Activated CD4-positive, alpha-beta memory T cell treated with anti-CD3 and anti-CD28 coated beads, Interleukin-2, amount 10 ng/mL, durations not matched to agents 7 days and 5 days (primary cell): ENCODE measurements around the gene COMT. TPM values are rescaled to one million over a fixed set of nuclear protein-coding genes. Genes with fewer than 3 reads are reported as not detected.

Experiments
- CTCF ChIA-PET: fragments of 350-600 bp; sonication (Branson Sonifier 250); formaldehyde crosslinking; loops from one replicate; lab custom pipeline; 2021; ENCODE audit warnings: antibody characterized with exemption, inconsistent platforms; lab: Charles Lee
- POLR2A ChIA-PET: fragments of 350-600 bp; sonication (Branson Sonifier 250); formaldehyde crosslinking; loops from one replicate; lab custom pipeline; 2021; ENCODE audit warnings: antibody characterized with exemption; lab: Charles Lee
- DNase-seq: peaks from one replicate; pipeline ENCODE4 v3.0.0-alpha.2; 2020
- H3K27ac Mint-ChIP-seq: one replicate; pipeline ENCODE4 v1.8.0; 2021; ENCODE audit warnings: mild to moderate bottlenecking, mixed read lengths
- H3K27me3 Mint-ChIP-seq: one replicate; pipeline ENCODE4 v1.8.0; 2021; ENCODE audit warnings: mixed read lengths
- H3K36me3 Mint-ChIP-seq: one replicate; pipeline ENCODE4 v1.8.0; 2021; ENCODE audit warnings: low read depth, mixed read lengths
- H3K4me1 Mint-ChIP-seq: one replicate; pipeline ENCODE4 v1.8.0; 2021; ENCODE audit warnings: mixed read lengths
- H3K4me3 Mint-ChIP-seq: one replicate; pipeline ENCODE4 v1.8.0; 2021; ENCODE audit warnings: mild to moderate bottlenecking, mixed read lengths
- H3K9me3 Mint-ChIP-seq: one replicate; pipeline ENCODE4 v1.8.0; 2021; ENCODE audit warnings: mixed read lengths
- total RNA-seq, 2 experiments: library from RNA; stranded (reverse); gene quantifications; one replicate each; pipeline ENCODE4 v1.2.3, GENCODE V29; 2021

COMT gene
- total RNA-seq, 2 experiments from 2014 or later = 78.7 to 79.3 TPM

GRCh38 chr22:19911540-19912270, 29.9 kb upstream of the COMT start:
- Mint-ChIP-seq H3K27ac (no peak overlapping the region), H3K4me1 (peaks cover 2% of the 10 kb centered on the region), H3K36me3 (peaks cover 6% of the 10 kb centered on the region), H3K27me3 (no peaks in the 10 kb centered on the region), H3K4me3 (no peak overlapping the region), H3K9me3 (no peaks in the 10 kb centered on the region)
- ChIA-PET POLR2A (interaction anchor here (2.5 kb wide), 1 partner anchor 181 kb away, joined by 12 read pairs; no protein-coding TSS in a partner anchor), CTCF (interaction anchor here (0.8 to 4.8 kb wide), 2 partner anchors 155 to 181 kb away, joined by 3 to 70 read pairs; no protein-coding TSS in a partner anchor)
- no peak for DNase-seq

GRCh38 chr22:19912271-19912999, 29.1 kb upstream of the COMT start:
- ChIA-PET CTCF (interaction anchor here (4.8 kb wide), 1 partner anchor 182 kb away, joined by 70 read pairs; no protein-coding TSS in a partner anchor), POLR2A (no interaction called here)
- Mint-ChIP-seq H3K9me3 (no peaks in the 10 kb centered on the region), H3K4me3 (no peak overlapping the region), H3K4me1 (peaks cover 2% of the 10 kb centered on the region), H3K27ac (no peak overlapping the region), H3K27me3 (no peaks in the 10 kb centered on the region), H3K36me3 (peaks cover 6% of the 10 kb centered on the region)
- DNase-seq = no peak

GRCh38 chr22:19913337-19913936, 28.1 kb upstream of the COMT start:
- Mint-ChIP-seq H3K27me3 (no peaks in the 10 kb centered on the region), H3K4me1 (peaks cover 2% of the 10 kb centered on the region), H3K27ac (no peak overlapping the region), H3K36me3 (peaks cover 6% of the 10 kb centered on the region), H3K4me3 (no peak overlapping the region), H3K9me3 (no peaks in the 10 kb centered on the region)
- ChIA-PET CTCF (interaction anchor here (0.6 to 4.8 kb wide), 4 partner anchors 8 to 190 kb away, joined by 3 to 70 read pairs (median 4); partner anchors contain the start of gene GP1BB), POLR2A (interaction anchor here (0.6 kb wide), 1 partner anchor 58 kb away, joined by 3 read pairs; no protein-coding TSS in a partner anchor)
- DNase-seq = no peak

GRCh38 chr22:19914201-19914943, 27.2 kb upstream of the COMT start:
- Mint-ChIP-seq H3K4me3 (no peak overlapping the region), H3K9me3 (no peaks in the 10 kb centered on the region), H3K4me1 (peaks cover 2% of the 10 kb centered on the region), H3K27me3 (no peaks in the 10 kb centered on the region), H3K36me3 (peaks cover 6% of the 10 kb centered on the region), H3K27ac (no peak overlapping the region)
- POLR2A ChIA-PET = interaction anchor here (0.6 kb wide), 1 partner anchor 59 kb away, joined by 3 read pairs; no protein-coding TSS in a partner anchor
- CTCF ChIA-PET = interaction anchor here (1.2 to 4.8 kb wide), 4 partner anchors 16 to 191 kb away, joined by 3 to 70 read pairs (median 7); partner anchors contain the start of gene GP1BB
- no peak for DNase-seq

- no peaks in the 10 kb centered on the region for H3K4me1 Mint-ChIP-seq
- no peak for DNase-seq
- POLR2A ChIA-PET = no interaction called here
Observed at GRCh38 chr22:19915287-19915954, 26.2 kb upstream of the COMT start.

GRCh38 chr22:19916006-19916405, 25.6 kb upstream of the COMT start:
- ChIA-PET CTCF (interaction anchor here (2.7 kb wide), 1 partner anchor 185 kb away, joined by 10 read pairs; no protein-coding TSS in a partner anchor), POLR2A (no interaction called here)
- no peaks in the 10 kb centered on the region for H3K9me3 Mint-ChIP-seq
- H3K4me1 Mint-ChIP-seq = no peaks in the 10 kb centered on the region
- no peak overlapping the region for H3K27ac Mint-ChIP-seq
- no peak overlapping the region for H3K4me3 Mint-ChIP-seq
- DNase-seq = no peak
- peaks cover 6% of the 10 kb centered on the region for H3K36me3 Mint-ChIP-seq
- H3K27me3 Mint-ChIP-seq = no peaks in the 10 kb centered on the region

More at GRCh38 chr22:19915287-19915954, 26.2 kb upstream of the COMT start:
- CTCF ChIA-PET = interaction anchor here (2.7 kb wide), 1 partner anchor 184 kb away, joined by 10 read pairs; no protein-coding TSS in a partner anchor
- Mint-ChIP-seq H3K27ac (no peak overlapping the region), H3K9me3 (no peaks in the 10 kb centered on the region), H3K27me3 (no peaks in the 10 kb centered on the region), H3K36me3 (peaks cover 6% of the 10 kb centered on the region), H3K4me3 (no peak overlapping the region)

GRCh38 chr22:19916941-19917340, 24.6 kb upstream of the COMT start:
- ChIA-PET POLR2A (interaction anchor here (1.1 kb wide), 2 partner anchors 25 to 187 kb away, joined by 3 read pairs; partner anchors contain the start of genes COMT and TXNRD2), CTCF (interaction anchor here (2.7 kb wide), 1 partner anchor 186 kb away, joined by 10 read pairs; no protein-coding TSS in a partner anchor)
- no peaks in the 10 kb centered on the region for H3K9me3 Mint-ChIP-seq
- H3K4me1 Mint-ChIP-seq = no peaks in the 10 kb centered on the region
- H3K4me3 Mint-ChIP-seq = no peak overlapping the region
- DNase-seq = no peak
- H3K27ac Mint-ChIP-seq = no peak overlapping the region
- H3K27me3 Mint-ChIP-seq = no peaks in the 10 kb centered on the region
- H3K36me3 Mint-ChIP-seq = peaks cover 6% of the 10 kb centered on the region

GRCh38 chr22:19917389-19918138, 24.0 kb upstream of the COMT start:
- POLR2A ChIA-PET = interaction anchor here (1.1 kb wide), 2 partner anchors 24 to 188 kb away, joined by 3 read pairs; partner anchors contain the start of genes COMT and TXNRD2

GRCh38 chr22:19918332-19919106, 23.1 kb upstream of the COMT start:
- ChIA-PET CTCF (no interaction called here), POLR2A (no interaction called here)
- no peak for DNase-seq
- Mint-ChIP-seq H3K27ac (no peak overlapping the region), H3K4me3 (no peak overlapping the region), H3K4me1 (no peaks in the 10 kb centered on the region), H3K36me3 (peaks cover 6% of the 10 kb centered on the region), H3K9me3 (no peaks in the 10 kb centered on the region), H3K27me3 (no peaks in the 10 kb centered on the region)

More at GRCh38 chr22:19917389-19918138, 24.0 kb upstream of the COMT start:
- H3K9me3 Mint-ChIP-seq = no peaks in the 10 kb centered on the region
- no peak overlapping the region for H3K27ac Mint-ChIP-seq
- CTCF ChIA-PET = interaction anchor here (2.7 kb wide), 1 partner anchor 187 kb away, joined by 10 read pairs; no protein-coding TSS in a partner anchor
- no peak overlapping the region for H3K4me3 Mint-ChIP-seq
- peaks cover 6% of the 10 kb centered on the region for H3K36me3 Mint-ChIP-seq
- H3K27me3 Mint-ChIP-seq = no peaks in the 10 kb centered on the region
- no peaks in the 10 kb centered on the region for H3K4me1 Mint-ChIP-seq
- DNase-seq = no peak

GRCh38 chr22:19919701-19920363, 21.7 kb upstream of the COMT start:
- H3K9me3 Mint-ChIP-seq = no peaks in the 10 kb centered on the region
- no peaks in the 10 kb centered on the region for H3K27me3 Mint-ChIP-seq
- CTCF ChIA-PET = no interaction called here
- H3K4me3 Mint-ChIP-seq = no peak overlapping the region
- H3K36me3 Mint-ChIP-seq = peaks cover under 1% of the 10 kb centered on the region
- no peak for DNase-seq
- no peak overlapping the region for H3K27ac Mint-ChIP-seq
- no peaks in the 10 kb centered on the region for H3K4me1 Mint-ChIP-seq
- POLR2A ChIA-PET = no interaction called here
